Measurements from ENCODE around the gene FRMPD1. TPM values are rescaled to one million over a fixed set of nuclear protein-coding genes. Genes with fewer than 3 reads are reported as not detected.

Gene FRMPD1
- total RNA-seq, 4 donors from 2014 or later: 0.27 to 4.6 (median 0.64) TPM; not detected in 1

- H3K4me1 ChIP-seq: no peaks in the 10 kb centered on the region
- in situ Hi-C loops (cut with MboI; ENCODE audit: low pct_ligation_motif_present in 1 of 4, low pct_unique_long_range_greater_than_20kb in 1 of 4, low sequenced_read_pairs in 3 of 4) (no loop called here), intact Hi-C loops (cut with DNase I; ENCODE audit: low total_unique reads) (no loop called here)
- no peaks in the 10 kb centered on the region for H3K27me3 ChIP-seq
- H3K36me3 ChIP-seq: no peaks in the 10 kb centered on the region
- DNase-seq: no peak
- H3K9me3 ChIP-seq: no peaks in the 10 kb centered on the region
- 80% methylated on average over 1 of the region's 1 CpG; no CpG with 5 or more reads in 1 of the 2 donors for WGBS, 2 donors (ENCODE audit: low coverage in 1 of 2)
- no peak overlapping the region for H3K4me3 ChIP-seq
- no peak overlapping the region for H3K27ac ChIP-seq
- TF ChIP-seq CTCF (IDR thresholded peaks at IDR 0.05) (no peak), EP300 (IDR thresholded peaks at IDR 0.05; ENCODE audit: low read depth) (no peak), POLR2AphosphoS5 (IDR thresholded peaks at IDR 0.05) (no peak), POLR2A (IDR thresholded peaks at IDR 0.05) (no peak)
Observed at GRCh38 chr9:37620396-37620795, 30.4 kb upstream of the FRMPD1 start.

GRCh38 chr9:37621273-37622121 is 29.3 kb upstream of the FRMPD1 start:
- Histone ChIP-seq H3K9me3 (no peaks in the 10 kb centered on the region), H3K36me3 (no peaks in the 10 kb centered on the region), H3K4me3 (no peak overlapping the region), H3K4me1 (no peaks in the 10 kb centered on the region), H3K27ac (no peak overlapping the region), H3K27me3 (no peaks in the 10 kb centered on the region)
- DNase-seq: no peak
- intact Hi-C loops (cut with DNase I; ENCODE audit: low total_unique reads) (no loop called here), in situ Hi-C loops (cut with MboI; ENCODE audit: low pct_ligation_motif_present in 1 of 4, low pct_unique_long_range_greater_than_20kb in 1 of 4, low sequenced_read_pairs in 3 of 4) (no loop called here)
- no peak for TF ChIP-seq POLR2AphosphoS5 (IDR thresholded peaks at IDR 0.05)
- no peak for TF ChIP-seq EP300 (IDR thresholded peaks at IDR 0.05; ENCODE audit: low read depth)
- TF ChIP-seq POLR2A (IDR thresholded peaks at IDR 0.05): no peak
- no peak for TF ChIP-seq CTCF (IDR thresholded peaks at IDR 0.05)
- WGBS, 2 donors (ENCODE audit: low coverage in 1 of 2): 79 to 80% methylated on average over 1 to 9 of the region's 9 CpGs

GRCh38 chr9:37622462-37622861 is 28.3 kb upstream of the FRMPD1 start:
- no peak for DNase-seq
- Histone ChIP-seq H3K27ac (no peak overlapping the region), H3K27me3 (no peaks in the 10 kb centered on the region), H3K36me3 (no peaks in the 10 kb centered on the region), H3K4me1 (no peaks in the 10 kb centered on the region), H3K9me3 (no peaks in the 10 kb centered on the region), H3K4me3 (no peak overlapping the region)
- in situ Hi-C loops (cut with MboI; ENCODE audit: low pct_ligation_motif_present in 1 of 4, low pct_unique_long_range_greater_than_20kb in 1 of 4, low sequenced_read_pairs in 3 of 4) (no loop called here), intact Hi-C loops (cut with DNase I; ENCODE audit: low total_unique reads) (no loop called here)
- 88 to 100% methylated on average over 1 to 4 of the region's 4 CpGs for WGBS, 2 donors (ENCODE audit: low coverage in 1 of 2)
- no peak for TF ChIP-seq POLR2A (IDR thresholded peaks at IDR 0.05)
- TF ChIP-seq POLR2AphosphoS5 (IDR thresholded peaks at IDR 0.05): no peak
- TF ChIP-seq CTCF (IDR thresholded peaks at IDR 0.05): no peak
- TF ChIP-seq EP300 (IDR thresholded peaks at IDR 0.05; ENCODE audit: low read depth): no peak

- no peaks in the 10 kb centered on the region for H3K36me3 ChIP-seq
- no peaks in the 10 kb centered on the region for H3K9me3 ChIP-seq
- no peak overlapping the region for H3K4me3 ChIP-seq
- DNase-seq: no peak
- no peak overlapping the region for H3K27ac ChIP-seq
- intact Hi-C loops (cut with DNase I; ENCODE audit: low total_unique reads) (no loop called here), in situ Hi-C loops (cut with MboI; ENCODE audit: low pct_ligation_motif_present in 1 of 4, low pct_unique_long_range_greater_than_20kb in 1 of 4, low sequenced_read_pairs in 3 of 4) (no loop called here)
- H3K27me3 ChIP-seq: no peaks in the 10 kb centered on the region
- H3K4me1 ChIP-seq: no peaks in the 10 kb centered on the region
- TF ChIP-seq POLR2AphosphoS5 (IDR thresholded peaks at IDR 0.05) (no peak), CTCF (IDR thresholded peaks at IDR 0.05) (no peak), POLR2A (IDR thresholded peaks at IDR 0.05) (no peak), EP300 (IDR thresholded peaks at IDR 0.05; ENCODE audit: low read depth) (no peak)
- WGBS, 2 donors (ENCODE audit: low coverage in 1 of 2): 80 to 83% methylated on average over 1 to 2 of the region's 2 CpGs
Observed at GRCh38 chr9:37623267-37623666, 27.5 kb upstream of the FRMPD1 start.
